Measurements from ENCODE around the gene PPP1R36. TPM values are rescaled to one million over a fixed set of nuclear protein-coding genes. Genes with fewer than 3 reads are reported as not detected.
A peak's percentile ranks its signal among the peaks of the same experiment; 100 is the strongest.

Gene PPP1R36
- total RNA-seq, result 1 to 10 TPM; 2.2 to 5.0 TPM

GRCh38 chr14:64549791-64550620, at the start of gene PPP1R36:
Gene PPP1R36 (plus strand): TSS chr14:64549961. CDS start chr14:64549998, 37 bp downstream.
- H3K9me3 ChIP-seq, result no peaks in the 10 kb centered on the region

GRCh38 chr14:64500088-64500487, 49.7 kb upstream of the PPP1R36 start:
- Histone ChIP-seq H3K4me3 (no peak overlapping the region), H3K9me3 (no peaks in the 10 kb centered on the region), H3K4me1 (peaks cover 16% of the 10 kb centered on the region), H3K27ac (no peak overlapping the region), H3K36me3 (no peaks in the 10 kb centered on the region), H3K9ac (ENCODE audit: low read depth in 2 of 2, low read length in 2 of 2) (no peak overlapping the region), H3K27me3 (no peaks in the 10 kb centered on the region)
- no peak for TF ChIP-seq CTCF (IDR thresholded peaks at IDR 0.05)
- intact Hi-C loops (cut with DNase I), result no loop called here
- DNase-seq, result no peak

More at GRCh38 chr14:64549791-64550620, at the start of gene PPP1R36:
- no peaks in the 10 kb centered on the region for H3K36me3 ChIP-seq
- H3K27me3 ChIP-seq, result no peaks in the 10 kb centered on the region
- H3K9ac ChIP-seq (ENCODE audit: low read depth in 2 of 2, low read length in 2 of 2), result peak within 1 kb of the TSS; percentile 73 to 75
- peak within 1 kb of the TSS; percentile 60 for H3K27ac ChIP-seq
- peak; percentile 77 for DNase-seq
- TF ChIP-seq CTCF (IDR thresholded peaks at IDR 0.05), result no peak
- intact Hi-C loops (cut with DNase I), result no loop called here
- peak within 1 kb of the TSS; percentile 26 for H3K4me3 ChIP-seq
- no peaks in the 10 kb centered on the region for H3K4me1 ChIP-seq

- intact Hi-C loops (cut with DNase I), result no loop called here
- Histone ChIP-seq H3K27me3 (no peaks in the 10 kb centered on the region), H3K36me3 (no peaks in the 10 kb centered on the region), H3K4me3 (peak overlapping the region; percentile 5), H3K9ac (ENCODE audit: low read depth in 2 of 2, low read length in 2 of 2) (peak overlapping the region; percentile 97 to 100), H3K4me1 (peaks cover 23% of the 10 kb centered on the region), H3K9me3 (no peaks in the 10 kb centered on the region), H3K27ac (peak overlapping the region; percentile 100)
- no peak for TF ChIP-seq CTCF (IDR thresholded peaks at IDR 0.05)
- DNase-seq, result peak; percentile 72
These were observed 48.2 kb upstream of the PPP1R36 start for GRCh38 chr14:64501411-64502171.

- TF ChIP-seq CTCF (IDR thresholded peaks at IDR 0.05), result no peak
- Histone ChIP-seq H3K9me3 (no peaks in the 10 kb centered on the region), H3K27ac (peak overlapping the region; percentile 100), H3K4me1 (peaks cover 32% of the 10 kb centered on the region), H3K9ac (ENCODE audit: low read depth in 2 of 2, low read length in 2 of 2) (peak overlapping the region; percentile 97 to 100), H3K4me3 (peak overlapping the region; percentile 78), H3K27me3 (no peaks in the 10 kb centered on the region), H3K36me3 (no peaks in the 10 kb centered on the region)
- intact Hi-C loops (cut with DNase I), result no loop called here
- peak; percentile 28 for DNase-seq
These were observed 47.3 kb upstream of the PPP1R36 start for GRCh38 chr14:64502456-64502855.

GRCh38 chr14:64502887-64503433, 46.8 kb upstream of the PPP1R36 start:
- Histone ChIP-seq H3K36me3 (no peaks in the 10 kb centered on the region), H3K4me3 (peak overlapping the region; percentile 78), H3K27ac (peak overlapping the region; percentile 100), H3K9me3 (no peaks in the 10 kb centered on the region), H3K9ac (ENCODE audit: low read depth in 2 of 2, low read length in 2 of 2) (peak overlapping the region; percentile 97 to 100), H3K4me1 (peaks cover 33% of the 10 kb centered on the region), H3K27me3 (no peaks in the 10 kb centered on the region)
- intact Hi-C loops (cut with DNase I), result no loop called here
- peak; percentile 56 for DNase-seq
- TF ChIP-seq CTCF (IDR thresholded peaks at IDR 0.05), result no peak

Measured in colonic mucosa (tissue), 4 donors.